Measurements from ENCODE around the gene SPCS1.

SPCS1 gene

DNA sequence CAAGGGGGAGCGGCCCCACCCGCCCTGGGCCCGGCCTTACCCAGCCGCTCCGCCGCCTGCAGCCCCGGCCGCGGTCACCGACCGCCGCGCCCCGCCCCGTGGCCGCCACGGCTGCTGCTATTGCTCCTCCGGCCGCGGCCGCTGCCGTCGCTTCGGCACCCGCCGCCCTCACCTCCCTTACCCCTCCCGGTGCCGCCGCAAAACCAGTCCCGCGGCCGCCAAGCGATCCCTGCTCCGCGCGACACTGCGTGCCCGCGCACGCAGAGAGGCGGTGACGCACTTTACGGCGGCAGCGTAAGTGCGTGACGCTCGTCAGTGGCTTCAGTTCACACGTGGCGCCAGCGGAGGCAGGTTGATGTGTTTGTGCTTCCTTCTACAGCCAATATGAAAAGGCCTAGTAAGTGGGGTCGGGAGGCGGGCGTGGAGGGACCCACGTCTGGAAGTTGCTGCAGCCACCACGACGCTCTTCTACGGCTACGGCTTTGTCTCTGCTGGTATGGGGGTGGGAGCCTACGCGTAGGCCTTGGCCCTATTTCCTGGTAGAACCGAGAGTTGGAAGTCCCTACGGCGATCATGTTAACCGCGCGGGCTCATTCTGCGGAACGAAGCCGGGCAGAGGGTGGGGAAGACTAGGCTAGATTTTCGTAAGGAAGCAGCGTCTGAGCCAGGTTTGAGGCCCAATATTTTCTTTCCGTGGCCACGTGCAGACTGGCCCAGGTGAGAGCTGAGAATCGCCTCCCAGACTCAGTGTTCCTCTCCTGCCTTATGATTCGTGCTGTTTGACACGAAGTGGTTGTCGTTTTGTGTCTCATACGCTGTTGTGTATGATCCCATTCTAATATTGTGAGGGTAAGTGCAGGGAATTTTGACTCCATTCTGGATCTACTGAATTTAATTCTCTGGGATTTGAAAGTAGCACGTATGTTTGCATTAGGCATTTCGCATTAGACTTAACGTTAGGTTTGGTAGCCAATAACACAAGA lies 19.9 kb upstream of the SPCS1 start, which contains the start of the genes GNL3 and PBRM1:
Gene GNL3, plus strand, starts transcription at position 324 of the 983 bp plus-strand sequence. Its CDS starts 61 bp downstream, at position 385.
Gene PBRM1, minus strand, starts transcription at position 205 of the 983 bp plus-strand sequence.
- Mint-ChIP-seq H3K4me1 (ENCODE audit: low read depth) (peaks cover 73% of the 10 kb centered on the region), H3K27me3 (no peaks in the 10 kb centered on the region), H3K27ac (peak within 1 kb of the TSS; percentile 99), H3K36me3 (ENCODE audit: low read depth) (peaks cover 83% of the 10 kb centered on the region), H3K4me3 (peak within 1 kb of the TSS; percentile 99), H3K9me3 (no peaks in the 10 kb centered on the region)
- peak; percentile 94 for DNase-seq

DNA sequence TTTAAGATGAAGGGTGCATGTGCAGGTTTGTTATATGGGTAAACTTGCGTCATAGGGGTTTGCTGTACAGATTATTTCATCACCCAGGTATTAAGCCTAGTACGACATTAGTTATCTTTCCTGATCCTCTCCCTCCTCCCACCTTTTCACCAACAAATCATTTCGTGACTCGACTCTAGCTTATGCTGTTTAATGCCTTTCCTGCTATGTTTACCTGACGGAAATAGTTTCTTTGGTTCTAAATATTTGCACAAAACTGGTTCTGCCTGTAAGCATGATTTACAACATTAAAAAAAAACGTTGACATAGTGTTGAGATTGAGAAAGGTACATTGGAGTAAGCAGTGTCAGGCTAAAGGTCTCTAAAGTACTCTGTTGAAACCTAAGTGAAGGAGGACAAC lies 17.6 kb upstream of the SPCS1 start:
- no peaks in the 10 kb centered on the region for H3K27me3 Mint-ChIP-seq
- peak overlapping the region; percentile 99 for H3K27ac Mint-ChIP-seq
- no peak for DNase-seq
- peaks cover 70% of the 10 kb centered on the region for H3K4me1 Mint-ChIP-seq (ENCODE audit: low read depth)
- peak overlapping the region; percentile 99 for H3K4me3 Mint-ChIP-seq
- H3K9me3 Mint-ChIP-seq, result no peaks in the 10 kb centered on the region
- H3K36me3 Mint-ChIP-seq (ENCODE audit: low read depth), result peaks cover 89% of the 10 kb centered on the region

DNA sequence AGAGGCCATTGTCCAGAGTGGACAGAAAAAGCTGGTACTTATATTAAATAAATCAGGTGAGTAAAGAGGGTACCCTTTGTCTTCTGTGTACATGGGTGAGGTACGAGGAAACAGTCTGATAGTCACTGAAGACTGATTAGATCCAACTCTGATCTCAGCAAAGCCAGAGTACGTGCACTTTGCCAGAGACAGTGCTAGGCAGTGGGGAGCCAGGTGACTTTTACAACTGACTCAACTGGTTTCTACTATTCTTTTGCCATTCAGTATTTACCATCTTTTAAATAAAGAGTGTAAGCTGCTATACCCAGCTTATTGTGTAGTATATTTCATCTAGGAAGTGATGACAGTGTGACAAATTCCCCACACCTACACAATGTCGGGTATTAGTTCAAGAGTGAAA lies 16.8 kb upstream of the SPCS1 start:
- DNase-seq, result no peak
- Mint-ChIP-seq H3K9me3 (no peaks in the 10 kb centered on the region), H3K27ac (peak overlapping the region; percentile 99), H3K4me1 (ENCODE audit: low read depth) (peaks cover 69% of the 10 kb centered on the region), H3K27me3 (no peaks in the 10 kb centered on the region), H3K36me3 (ENCODE audit: low read depth) (peaks cover 96% of the 10 kb centered on the region), H3K4me3 (peak overlapping the region; percentile 99)

DNA sequence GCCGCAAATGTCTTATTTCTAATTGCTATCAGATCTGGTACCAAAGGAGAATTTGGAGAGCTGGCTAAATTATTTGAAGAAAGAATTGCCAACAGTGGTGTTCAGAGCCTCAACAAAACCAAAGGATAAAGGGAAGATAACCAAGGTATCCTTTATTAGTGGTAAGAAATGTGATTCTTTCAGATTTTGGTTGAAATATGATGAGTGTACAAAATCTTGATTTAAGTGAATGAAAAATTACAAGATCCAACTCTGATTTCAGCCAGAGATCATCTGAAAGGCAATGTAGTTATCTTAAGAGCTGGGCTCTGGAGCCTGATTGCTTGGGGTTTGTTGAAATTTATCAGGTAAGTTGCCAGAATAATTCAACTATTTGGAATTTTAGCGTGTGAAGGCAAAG lies 15.3 kb upstream of the SPCS1 start:
- H3K27ac Mint-ChIP-seq, result peak overlapping the region; percentile 99
- peaks cover 99% of the 10 kb centered on the region for H3K36me3 Mint-ChIP-seq (ENCODE audit: low read depth)

DNA sequence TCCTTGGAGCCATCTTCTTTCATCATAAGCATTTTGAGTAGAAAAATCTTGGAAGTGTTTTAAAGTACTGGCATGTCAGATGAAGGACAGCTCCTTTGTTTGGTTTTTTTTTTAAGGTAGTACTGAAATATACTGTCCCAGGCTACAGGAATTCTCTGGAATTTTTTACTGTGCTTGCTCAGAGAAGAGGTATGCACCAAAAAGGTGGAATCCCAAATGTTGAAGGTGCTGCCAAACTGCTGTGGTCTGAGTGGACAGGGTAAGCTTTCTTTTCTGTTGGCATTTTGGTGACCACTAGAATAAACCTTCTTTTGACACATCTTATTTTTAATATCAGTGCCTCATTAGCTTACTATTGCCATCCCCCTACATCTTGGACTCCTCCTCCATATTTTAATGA lies 12.8 kb upstream of the SPCS1 start:
- Mint-ChIP-seq H3K4me3 (no peak overlapping the region), H3K4me1 (ENCODE audit: low read depth) (peaks cover 74% of the 10 kb centered on the region), H3K27me3 (no peaks in the 10 kb centered on the region), H3K36me3 (ENCODE audit: low read depth) (peaks cover 100% of the 10 kb centered on the region), H3K27ac (peak overlapping the region; percentile 86), H3K9me3 (no peaks in the 10 kb centered on the region)
- DNase-seq, result no peak

More for the DNA sequence above, 15.3 kb upstream of the SPCS1 start:
- DNase-seq, result no peak
- Mint-ChIP-seq H3K9me3 (no peaks in the 10 kb centered on the region), H3K27me3 (no peaks in the 10 kb centered on the region), H3K4me1 (ENCODE audit: low read depth) (peaks cover 70% of the 10 kb centered on the region), H3K4me3 (peak overlapping the region; percentile 99)

DNA sequence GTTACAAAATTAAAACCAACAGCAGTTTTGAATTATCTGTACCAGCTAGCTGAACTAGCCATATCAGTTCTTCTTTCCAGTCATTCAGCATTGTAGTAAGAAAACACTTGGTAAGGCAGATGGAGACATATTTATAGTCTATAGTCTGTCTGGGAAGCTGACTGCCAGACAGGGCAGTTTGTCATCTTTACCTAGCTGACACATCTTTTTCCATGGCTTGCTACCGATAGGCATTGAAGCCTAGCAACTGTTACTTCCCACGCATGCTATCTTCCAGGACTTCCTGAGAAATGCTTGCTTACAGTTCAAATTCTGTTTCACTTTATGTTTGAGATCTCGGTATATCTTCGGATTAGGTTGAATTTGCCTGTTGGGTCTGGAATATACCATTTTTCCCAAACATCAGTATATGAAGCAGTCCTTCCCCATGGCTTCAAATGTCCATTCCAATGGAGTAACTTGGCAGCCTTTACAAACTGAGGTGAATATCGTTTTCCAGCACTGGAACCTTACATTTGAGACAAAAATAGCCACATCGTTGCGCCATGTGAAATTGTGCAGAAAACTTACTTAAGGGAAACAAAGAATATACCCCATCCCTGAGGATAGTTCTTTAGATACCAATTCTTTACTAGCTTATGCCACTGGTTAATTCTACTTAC lies 11.2 kb upstream of the SPCS1 start:
- Mint-ChIP-seq H3K36me3 (ENCODE audit: low read depth) (peaks cover 97% of the 10 kb centered on the region), H3K27ac (peak overlapping the region; percentile 86), H3K4me1 (ENCODE audit: low read depth) (peaks cover 59% of the 10 kb centered on the region), H3K9me3 (no peaks in the 10 kb centered on the region), H3K27me3 (no peaks in the 10 kb centered on the region), H3K4me3 (no peak overlapping the region)
- no peak for DNase-seq

DNA sequence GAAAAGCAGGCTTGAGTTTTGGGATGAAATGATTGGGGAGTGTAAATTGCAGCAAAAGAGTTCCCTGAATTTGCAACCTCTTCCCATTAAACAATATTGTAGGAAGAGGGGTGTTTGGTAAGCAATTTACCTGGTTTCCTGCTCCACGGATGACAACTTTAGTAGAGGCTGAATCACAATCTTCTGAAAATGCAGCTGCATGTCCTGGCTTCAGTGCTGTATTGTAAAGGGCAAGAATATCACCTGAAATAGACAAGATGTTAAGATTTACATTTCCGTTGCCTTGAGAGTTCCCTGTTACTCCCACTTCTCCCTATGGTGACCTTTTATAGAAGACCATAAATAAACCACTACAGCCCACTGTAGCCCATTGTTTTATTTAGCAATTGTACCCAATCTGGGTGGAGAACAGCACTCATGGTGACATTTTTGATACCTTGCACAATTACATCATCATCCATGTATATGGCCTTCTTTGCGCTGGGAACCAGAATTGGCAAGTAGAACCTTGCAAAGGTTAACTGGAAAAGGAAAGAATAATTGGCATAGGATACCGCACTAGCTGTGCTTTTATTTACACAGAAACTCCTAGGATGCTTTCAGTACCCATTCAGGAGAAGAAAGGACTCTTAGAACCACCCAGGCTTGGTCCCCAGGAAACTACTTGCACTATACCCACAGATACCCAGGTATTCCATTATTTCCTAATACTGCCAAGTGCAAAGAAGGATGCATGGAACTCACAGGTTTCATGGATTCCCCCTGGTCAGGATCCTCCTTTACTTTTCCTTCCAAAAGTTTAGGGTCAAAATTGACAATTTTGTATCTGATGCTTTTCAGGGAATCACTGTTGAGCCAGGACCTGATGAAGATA lies 9.9 kb upstream of the SPCS1 start:
- Mint-ChIP-seq H3K9me3 (no peaks in the 10 kb centered on the region), H3K27me3 (no peaks in the 10 kb centered on the region), H3K36me3 (ENCODE audit: low read depth) (peaks cover 93% of the 10 kb centered on the region), H3K27ac (peak overlapping the region; percentile 86), H3K4me3 (no peak overlapping the region), H3K4me1 (ENCODE audit: low read depth) (peaks cover 46% of the 10 kb centered on the region)
- DNase-seq, result no peak

DNA sequence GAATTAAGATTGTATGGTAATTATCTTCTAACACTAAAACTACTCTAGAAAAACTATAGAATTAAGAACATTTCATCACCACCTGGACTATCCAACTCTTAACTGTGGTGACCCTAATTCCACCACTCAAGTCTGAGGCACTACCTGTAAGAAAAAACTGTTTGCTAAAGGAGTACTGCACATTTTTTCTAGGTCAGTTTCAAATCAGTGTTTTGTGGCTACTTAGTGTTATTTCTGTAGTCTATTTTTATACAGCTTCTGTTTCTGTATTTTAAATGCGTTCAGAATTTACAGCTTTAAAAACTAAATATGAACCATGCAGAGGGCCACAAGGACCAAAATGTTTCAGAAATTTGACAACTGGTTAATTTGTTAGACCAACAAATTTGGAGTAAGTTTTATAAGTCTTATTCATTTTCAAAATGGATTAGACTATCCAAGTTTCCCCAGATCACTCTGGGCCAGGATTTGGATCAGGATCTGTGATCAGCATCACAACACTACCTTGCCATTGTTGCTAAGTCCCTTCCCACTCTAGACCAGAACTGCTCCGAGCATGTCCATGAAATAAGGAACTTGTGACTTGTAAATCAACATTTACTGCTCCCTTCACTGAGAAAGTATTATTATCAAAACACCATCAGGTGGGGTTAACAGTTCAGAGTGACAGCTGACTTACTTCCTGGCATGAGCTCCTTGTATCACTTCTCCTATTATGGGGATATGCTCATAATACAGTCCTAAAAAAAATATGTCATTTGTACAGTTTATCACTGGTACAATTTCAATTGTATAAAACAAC lies 8.9 kb upstream of the SPCS1 start:
- Mint-ChIP-seq H3K4me1 (ENCODE audit: low read depth) (peaks cover 43% of the 10 kb centered on the region), H3K4me3 (no peak overlapping the region), H3K27ac (peak overlapping the region; percentile 86), H3K27me3 (no peaks in the 10 kb centered on the region), H3K9me3 (no peaks in the 10 kb centered on the region), H3K36me3 (ENCODE audit: low read depth) (peaks cover 84% of the 10 kb centered on the region)
- no peak for DNase-seq

DNA sequence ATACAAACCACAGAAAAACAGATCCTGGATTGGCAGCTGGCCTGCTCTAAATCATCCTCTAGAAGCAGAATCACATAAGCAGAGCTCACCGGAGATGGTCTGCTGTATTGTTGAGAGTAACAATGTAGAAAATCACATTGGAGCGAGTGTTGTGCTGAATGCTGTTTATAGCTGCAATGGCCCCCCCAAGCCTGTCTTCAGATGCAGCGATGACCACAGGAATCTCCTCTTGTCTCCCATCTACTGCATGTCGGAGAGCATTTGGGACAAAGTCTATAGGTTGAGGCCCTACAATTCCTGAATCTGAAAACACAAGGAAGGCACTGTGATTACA lies 8.3 kb upstream of the SPCS1 start:
- peaks cover 45% of the 10 kb centered on the region for H3K4me1 Mint-ChIP-seq (ENCODE audit: low read depth)
- H3K27me3 Mint-ChIP-seq, result no peaks in the 10 kb centered on the region
- H3K4me3 Mint-ChIP-seq, result no peak overlapping the region
- no peak for DNase-seq
- peaks cover 80% of the 10 kb centered on the region for H3K36me3 Mint-ChIP-seq (ENCODE audit: low read depth)
- no peaks in the 10 kb centered on the region for H3K9me3 Mint-ChIP-seq
- peak overlapping the region; percentile 70 for H3K27ac Mint-ChIP-seq

DNA sequence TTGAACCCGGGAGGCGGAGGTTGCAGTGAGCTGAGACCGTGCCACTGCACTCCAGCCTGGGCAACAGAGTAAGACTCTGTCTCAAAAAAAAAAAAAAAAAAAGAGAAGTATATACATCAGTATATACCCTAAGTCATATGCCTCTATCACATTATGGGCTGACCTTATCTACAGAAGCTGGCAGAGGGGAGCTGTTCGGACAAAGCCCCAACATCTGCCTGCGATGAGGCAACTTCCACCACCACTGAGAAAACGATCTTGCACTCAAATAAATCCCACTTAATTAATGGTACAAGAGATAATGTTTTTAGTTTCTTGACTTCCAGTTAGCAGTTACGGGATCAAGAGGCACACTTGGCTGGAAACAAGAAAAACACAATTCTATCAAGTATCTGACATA lies 2.6 kb upstream of the SPCS1 start:
- peaks cover 32% of the 10 kb centered on the region for H3K4me1 Mint-ChIP-seq (ENCODE audit: low read depth)
- no peak for DNase-seq
- H3K9me3 Mint-ChIP-seq, result no peaks in the 10 kb centered on the region
- peaks cover 58% of the 10 kb centered on the region for H3K36me3 Mint-ChIP-seq (ENCODE audit: low read depth)
- H3K27me3 Mint-ChIP-seq, result no peaks in the 10 kb centered on the region
- no peak overlapping the region for H3K4me3 Mint-ChIP-seq
- no peak overlapping the region for H3K27ac Mint-ChIP-seq

DNA sequence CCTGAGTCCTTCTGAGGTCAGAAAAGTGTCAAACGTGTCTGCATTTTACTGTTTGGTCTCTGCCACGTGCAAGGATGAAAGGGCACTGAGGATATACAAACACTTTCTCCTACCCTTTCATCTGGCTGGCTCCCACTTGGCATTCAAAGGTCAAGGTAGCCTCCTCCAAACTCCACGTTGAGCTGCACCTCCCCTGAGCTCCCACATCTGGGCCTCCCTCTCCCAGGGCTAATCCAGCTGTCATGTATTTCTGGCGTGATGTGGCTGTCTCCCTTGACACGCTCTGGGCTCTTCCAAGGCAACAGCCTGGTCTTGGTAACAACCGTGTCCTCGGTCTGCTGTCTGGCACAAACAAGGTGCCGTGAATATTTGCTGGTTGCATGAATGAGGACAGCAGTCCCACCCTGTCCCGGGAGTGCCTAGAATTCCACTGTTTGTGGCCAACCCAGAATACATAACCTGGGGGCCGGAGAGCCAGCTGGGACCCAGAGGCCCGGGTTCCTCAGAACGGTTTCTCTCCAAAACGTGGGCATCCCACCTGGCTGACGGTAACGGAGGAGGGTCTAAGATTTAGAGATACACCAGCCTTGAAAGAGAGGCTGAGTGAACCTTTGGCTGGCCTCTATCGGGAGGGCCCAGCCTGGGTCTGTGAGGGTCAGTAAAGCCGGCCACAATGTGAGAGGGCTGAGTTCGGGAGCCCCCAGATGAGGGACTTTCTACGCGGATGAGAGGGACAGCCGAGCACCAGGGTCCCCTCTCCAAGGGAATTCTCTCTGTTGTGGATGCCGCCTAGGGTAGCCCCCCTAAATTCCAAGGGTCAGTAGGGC lies 1.1 kb upstream of the SPCS1 start:
- Mint-ChIP-seq H3K9me3 (no peaks in the 10 kb centered on the region), H3K36me3 (ENCODE audit: low read depth) (peaks cover 60% of the 10 kb centered on the region), H3K4me1 (ENCODE audit: low read depth) (peaks cover 34% of the 10 kb centered on the region), H3K4me3 (peak overlapping the region; percentile 97), H3K27me3 (no peaks in the 10 kb centered on the region), H3K27ac (peak overlapping the region; percentile 96)
- no peak for DNase-seq

DNA sequence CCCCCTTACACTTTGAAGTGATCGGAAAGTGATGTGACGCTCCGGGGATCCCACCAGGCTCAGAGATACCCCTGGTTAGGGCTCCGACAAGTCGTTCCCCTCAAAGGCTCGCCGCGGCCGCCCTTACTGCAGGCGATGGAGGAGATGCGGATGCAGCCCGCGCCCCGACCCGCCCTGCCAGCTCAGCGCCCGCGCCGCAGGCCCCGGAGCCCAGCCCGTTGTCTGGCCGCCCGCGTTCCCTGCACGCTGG lies 543 bp upstream of the SPCS1 start:
- Mint-ChIP-seq H3K27ac (peak overlapping the region; percentile 96), H3K4me1 (ENCODE audit: low read depth) (peaks cover 38% of the 10 kb centered on the region), H3K36me3 (ENCODE audit: low read depth) (peaks cover 58% of the 10 kb centered on the region), H3K4me3 (peak overlapping the region; percentile 97), H3K27me3 (no peaks in the 10 kb centered on the region), H3K9me3 (no peaks in the 10 kb centered on the region)
- DNase-seq, result no peak

DNA sequence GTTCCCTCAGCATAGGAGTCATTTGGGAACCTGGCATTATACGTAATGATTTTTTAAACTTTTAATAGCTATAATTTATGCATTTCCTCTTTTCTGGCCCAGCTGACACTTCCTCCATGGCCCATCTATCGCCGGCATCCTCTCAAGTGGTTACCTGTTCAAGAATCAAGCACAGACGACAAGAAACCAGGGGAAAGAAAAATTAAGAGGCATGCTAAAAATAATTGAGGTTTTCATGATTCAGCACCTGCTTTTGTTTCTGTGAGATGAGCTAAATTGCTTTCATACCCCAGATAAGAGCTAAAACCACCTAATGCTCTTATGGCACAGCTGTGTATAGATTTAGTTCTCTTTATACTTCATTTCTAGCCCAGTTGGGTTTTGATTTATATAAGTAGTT lies 1.7 kb downstream of the SPCS1 start:
- no peaks in the 10 kb centered on the region for H3K27me3 Mint-ChIP-seq
- H3K36me3 Mint-ChIP-seq (ENCODE audit: low read depth), result peaks cover 68% of the 10 kb centered on the region
- H3K4me3 Mint-ChIP-seq, result peak overlapping the region; percentile 97
- no peak for DNase-seq
- no peaks in the 10 kb centered on the region for H3K9me3 Mint-ChIP-seq
- peaks cover 31% of the 10 kb centered on the region for H3K4me1 Mint-ChIP-seq (ENCODE audit: low read depth)
- peak overlapping the region; percentile 77 for H3K27ac Mint-ChIP-seq

All from activated T-cell treated with anti-CD3 and anti-CD28 coated beads, Interleukin-2, amount 50 U/mL, for 24 hours (primary cell).